Esophagus squamous epithelium (tissue), 4 donors: Measurements from ENCODE around the gene DAPK2.

ENCODE experiments used
- POLR2A ChIP-seq, 4 donors: fragments of 450-650 bp; IDR thresholded peaks; one replicate each; pipeline ENCODE4 v1.6.1; 2017; ENCODE audit warnings: antibody characterized with exemption in 4 of 4, mild to moderate bottlenecking in 4 of 4, moderate library complexity in 3 of 4
- TF ChIP-seq, protein P1 (sequence below), 6 experiments: fragments of 450-650 bp in 4 of 6; fragments of 200-600 bp in 2 of 6; sonication (generic) in 2 of 6; IDR thresholded peaks; one replicate each; pipeline ENCODE4 v1.5.1; 2016 to 2019; ENCODE audit warnings: antibody characterized with exemption in 6 of 6, mild to moderate bottlenecking in 4 of 6, moderate library complexity in 4 of 6

DNA sequence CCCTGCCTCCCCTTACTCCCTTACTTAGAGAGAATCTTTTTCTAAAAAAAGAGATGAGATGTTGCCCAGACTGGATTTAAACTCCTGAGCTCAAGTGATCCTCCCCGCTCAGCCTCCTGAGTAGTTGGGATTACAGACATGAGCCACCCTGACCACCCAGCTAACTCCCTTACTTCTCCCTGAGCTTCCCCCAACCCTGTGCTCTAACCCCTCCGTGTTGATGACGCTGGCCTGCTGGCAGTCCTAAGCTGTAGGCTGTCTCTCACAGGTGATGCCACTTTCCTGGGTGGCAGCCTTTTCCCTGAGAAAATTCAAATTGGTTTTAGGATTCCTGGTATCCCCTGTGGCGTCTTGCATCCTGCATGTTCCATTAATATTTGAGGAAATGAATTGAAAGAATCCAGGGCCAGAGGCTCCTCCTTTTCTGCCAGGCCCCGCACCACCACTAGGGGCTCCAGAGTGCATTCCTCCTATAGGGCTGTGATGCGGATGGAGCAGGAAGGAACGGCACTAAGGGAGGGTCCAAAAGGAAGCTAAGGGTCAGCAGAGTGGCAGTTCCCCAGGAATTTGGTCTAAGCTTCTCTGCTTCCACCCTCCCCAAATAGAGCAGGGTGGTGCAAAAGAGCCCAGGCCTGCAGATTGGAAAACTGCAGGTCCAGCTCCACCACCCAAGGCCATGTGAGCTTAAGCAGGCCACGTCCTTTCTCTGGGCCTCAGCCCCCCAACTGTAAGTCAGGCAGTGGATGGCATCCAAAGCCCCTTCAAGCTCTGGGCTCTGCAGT, 101.1 kb downstream of the DAPK2 start:
- TF ChIP-seq, protein P1, sequence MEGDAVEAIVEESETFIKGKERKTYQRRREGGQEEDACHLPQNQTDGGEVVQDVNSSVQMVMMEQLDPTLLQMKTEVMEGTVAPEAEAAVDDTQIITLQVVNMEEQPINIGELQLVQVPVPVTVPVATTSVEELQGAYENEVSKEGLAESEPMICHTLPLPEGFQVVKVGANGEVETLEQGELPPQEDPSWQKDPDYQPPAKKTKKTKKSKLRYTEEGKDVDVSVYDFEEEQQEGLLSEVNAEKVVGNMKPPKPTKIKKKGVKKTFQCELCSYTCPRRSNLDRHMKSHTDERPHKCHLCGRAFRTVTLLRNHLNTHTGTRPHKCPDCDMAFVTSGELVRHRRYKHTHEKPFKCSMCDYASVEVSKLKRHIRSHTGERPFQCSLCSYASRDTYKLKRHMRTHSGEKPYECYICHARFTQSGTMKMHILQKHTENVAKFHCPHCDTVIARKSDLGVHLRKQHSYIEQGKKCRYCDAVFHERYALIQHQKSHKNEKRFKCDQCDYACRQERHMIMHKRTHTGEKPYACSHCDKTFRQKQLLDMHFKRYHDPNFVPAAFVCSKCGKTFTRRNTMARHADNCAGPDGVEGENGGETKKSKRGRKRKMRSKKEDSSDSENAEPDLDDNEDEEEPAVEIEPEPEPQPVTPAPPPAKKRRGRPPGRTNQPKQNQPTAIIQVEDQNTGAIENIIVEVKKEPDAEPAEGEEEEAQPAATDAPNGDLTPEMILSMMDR (IDR thresholded peaks at IDR 0.05), result peak; percentile 87 to 96 (median 93)
- TF ChIP-seq POLR2A (IDR thresholded peaks at IDR 0.05), result no peak
